ENCODE data around the gene WFDC2.

The WFDC2 gene

DNA sequence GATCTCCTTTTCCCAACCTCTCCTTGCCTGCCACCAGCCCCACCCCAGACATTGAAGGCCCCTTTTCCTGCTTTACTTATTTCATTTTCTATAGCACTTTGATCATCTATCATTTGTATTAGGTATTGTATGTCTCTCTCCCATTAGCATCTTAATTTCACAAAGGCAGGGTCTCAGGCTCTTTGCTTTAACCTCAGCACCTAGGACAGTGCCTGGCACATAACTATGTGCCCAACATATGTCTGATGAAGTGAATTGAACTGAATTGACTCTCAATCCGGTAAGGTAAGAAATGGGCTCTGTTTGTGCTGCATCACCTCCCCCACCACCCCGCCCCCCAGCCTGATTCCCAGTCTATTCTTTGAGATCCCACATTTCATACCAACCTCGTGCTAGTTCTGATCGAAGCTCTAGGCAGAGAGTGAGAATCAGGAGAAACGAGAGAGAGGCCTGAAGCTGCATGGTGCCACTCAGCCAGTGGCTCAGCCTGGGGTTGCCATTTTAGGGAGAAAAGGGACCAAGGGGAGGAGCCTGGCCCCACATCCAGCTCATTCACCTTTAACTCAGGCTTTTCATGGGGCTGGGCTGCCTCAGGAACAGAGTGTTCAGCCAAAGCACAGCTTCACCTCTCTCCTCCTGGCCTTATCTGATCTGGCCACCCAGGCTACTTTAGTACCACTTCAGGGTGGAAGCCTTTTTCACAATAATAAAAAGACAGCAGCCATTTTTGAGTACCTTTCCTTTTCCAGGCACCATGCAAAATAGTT, 45.8 kb downstream of the WFDC2 start, which contains the start of gene SPINT3:
Gene SPINT3, minus strand, starts transcription at position 476 of the 767 bp plus-strand sequence. Its CDS starts 14 bp downstream, at position 462.
- Histone ChIP-seq H3K36me3 (ENCODE audit: control insufficient read depth in 4 of 4, insufficient read depth in 4 of 4, low read length in 3 of 4) (no peaks in the 10 kb centered on the region), H3K4me3 (ENCODE audit: control insufficient read depth in 1 of 7, extremely low read depth in 1 of 7, insufficient read depth in 4 of 7, low read depth in 2 of 7, low read length in 6 of 7) (no peak within 1 kb of the TSS), H3K27ac (ENCODE audit: insufficient read depth in 1 of 2, low read depth in 1 of 2, low read length in 2 of 2, poor library complexity in 1 of 2, severe bottlenecking in 2 of 2) (no peak within 1 kb of the TSS), H3K4me1 (ENCODE audit: control extremely low read depth in 1 of 4, control insufficient read depth in 4 of 4, insufficient read depth in 4 of 4, low read length in 3 of 4) (no peaks in the 10 kb centered on the region), H3K9me3 (ENCODE audit: control extremely low read depth in 1 of 5, control insufficient read depth in 4 of 5, insufficient read depth in 2 of 5, low read depth in 1 of 5, low read length in 4 of 5) (no peaks in the 10 kb centered on the region), H3K27me3 (replicated peaks in 2 of 5; ENCODE audit: control insufficient read depth in 4 of 5, insufficient read depth in 5 of 5, low read length in 4 of 5) (peaks cover 3 to 13% (median 3%) of the 10 kb centered on the region in 5 experiments)
- WGBS (ENCODE audit: insufficient coverage) = 73% methylated on average over 5 of the region's 5 CpGs
- DNase-seq = no peak
- CTCF ChIA-PET = no interaction called here
- POLR2A ChIA-PET = no interaction called here

DNA sequence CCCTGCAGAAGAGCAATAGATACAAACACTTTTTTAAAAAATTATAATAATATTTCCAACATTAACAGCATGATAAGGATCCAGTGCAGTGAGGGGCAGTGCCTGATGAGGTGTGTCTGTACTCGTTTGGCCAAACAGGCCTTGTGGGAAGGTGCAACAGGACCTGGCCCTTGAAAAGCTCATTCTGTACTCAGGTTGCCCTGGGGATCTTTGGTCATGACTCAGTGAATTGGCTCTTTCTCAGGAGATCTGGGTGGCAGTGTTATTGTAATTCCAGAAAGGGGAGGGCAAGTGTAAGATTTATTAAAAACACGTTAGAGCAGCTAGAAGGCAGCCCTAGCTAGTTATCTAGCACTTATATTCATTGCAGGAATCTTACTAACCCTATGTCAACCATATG, 48.7 kb downstream of the WFDC2 start:
- Histone ChIP-seq H3K9me3 (ENCODE audit: control extremely low read depth in 1 of 5, control insufficient read depth in 4 of 5, insufficient read depth in 2 of 5, low read depth in 1 of 5, low read length in 4 of 5) (no peaks in the 10 kb centered on the region), H3K27me3 (replicated peaks in 2 of 5; ENCODE audit: control insufficient read depth in 4 of 5, insufficient read depth in 5 of 5, low read length in 4 of 5) (peaks cover 0 to 12% (median 11%) of the 10 kb centered on the region in 5 experiments), H3K4me3 (ENCODE audit: control insufficient read depth in 1 of 7, extremely low read depth in 1 of 7, insufficient read depth in 4 of 7, low read depth in 2 of 7, low read length in 6 of 7) (no peak overlapping the region), H3K36me3 (ENCODE audit: control insufficient read depth in 4 of 4, insufficient read depth in 4 of 4, low read length in 3 of 4) (no peaks in the 10 kb centered on the region), H3K4me1 (ENCODE audit: control extremely low read depth in 1 of 4, control insufficient read depth in 4 of 4, insufficient read depth in 4 of 4, low read length in 3 of 4) (no peaks in the 10 kb centered on the region), H3K27ac (ENCODE audit: insufficient read depth in 1 of 2, low read depth in 1 of 2, low read length in 2 of 2, poor library complexity in 1 of 2, severe bottlenecking in 2 of 2) (no peak overlapping the region)
- no CpG with 5 or more reads among the region's 2 CpGs for WGBS (ENCODE audit: insufficient coverage)
- POLR2A ChIA-PET = interaction anchor here (0.6 kb wide), 1 partner anchor 197 kb away, joined by 3 read pairs; no protein-coding TSS in a partner anchor
- DNase-seq = no peak
- CTCF ChIA-PET = interaction anchor here (1.1 kb wide), 1 partner anchor 20 kb away, joined by 3 read pairs; no protein-coding TSS in a partner anchor

DNA sequence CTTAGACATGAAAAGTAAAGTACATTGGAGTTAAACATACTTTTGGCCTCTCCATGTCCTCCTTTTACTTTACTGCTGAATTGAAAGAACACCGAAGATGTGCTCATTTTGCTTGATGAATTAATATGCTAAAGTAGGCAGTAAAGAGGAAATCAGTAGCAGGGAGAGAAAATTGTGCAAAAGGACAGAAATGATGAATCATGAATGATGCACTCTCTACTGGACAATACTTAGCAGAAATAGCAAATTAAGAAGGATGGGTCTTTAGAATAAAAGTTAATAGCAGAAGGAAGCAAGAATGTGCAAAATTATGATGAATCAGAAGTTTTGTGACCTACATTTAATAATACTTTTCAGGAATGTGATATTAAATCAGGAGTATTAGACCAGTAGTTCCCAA, 54.3 kb downstream of the WFDC2 start:
- H3K9me3 ChIP-seq (ENCODE audit: control extremely low read depth in 1 of 5, control insufficient read depth in 4 of 5, insufficient read depth in 2 of 5, low read depth in 1 of 5, low read length in 4 of 5) = no peaks in the 10 kb centered on the region
- CTCF ChIA-PET = no interaction called here
- no peaks in the 10 kb centered on the region for H3K4me1 ChIP-seq (ENCODE audit: control extremely low read depth in 1 of 4, control insufficient read depth in 4 of 4, insufficient read depth in 4 of 4, low read length in 3 of 4)
- 83% methylated on average over 1 of the region's 1 CpG for WGBS (ENCODE audit: insufficient coverage)
- H3K27ac ChIP-seq (ENCODE audit: insufficient read depth in 1 of 2, low read depth in 1 of 2, low read length in 2 of 2, poor library complexity in 1 of 2, severe bottlenecking in 2 of 2) = no peak overlapping the region
- peaks cover 6 to 26% (median 15%) of the 10 kb centered on the region in 5 experiments for H3K27me3 ChIP-seq (replicated peaks in 2 of 5; ENCODE audit: control insufficient read depth in 4 of 5, insufficient read depth in 5 of 5, low read length in 4 of 5)
- no peaks in the 10 kb centered on the region for H3K36me3 ChIP-seq (ENCODE audit: control insufficient read depth in 4 of 4, insufficient read depth in 4 of 4, low read length in 3 of 4)
- POLR2A ChIA-PET = no interaction called here
- no peak for DNase-seq
- H3K4me3 ChIP-seq (ENCODE audit: control insufficient read depth in 1 of 7, extremely low read depth in 1 of 7, insufficient read depth in 4 of 7, low read depth in 2 of 7, low read length in 6 of 7) = no peak overlapping the region

DNA sequence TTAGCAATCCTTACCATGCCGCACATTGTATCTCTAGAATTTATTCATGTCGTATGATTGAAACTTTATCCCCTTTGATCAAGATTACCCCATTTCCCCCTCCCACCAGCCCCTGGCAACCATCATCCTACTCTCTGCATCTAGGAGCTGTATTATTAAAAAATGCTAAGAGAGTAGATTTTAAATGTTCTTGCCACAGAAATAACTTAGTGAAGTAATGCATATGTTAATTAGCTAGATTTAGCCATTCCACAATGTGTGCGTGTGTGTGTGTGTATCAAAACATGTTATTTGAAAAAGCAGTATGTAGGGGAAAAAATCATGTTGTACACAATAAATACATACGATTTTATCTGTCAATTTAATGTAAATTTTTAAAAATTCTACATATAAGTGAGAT, 57.7 kb downstream of the WFDC2 start:
- Histone ChIP-seq H3K4me1 (ENCODE audit: control extremely low read depth in 1 of 4, control insufficient read depth in 4 of 4, insufficient read depth in 4 of 4, low read length in 3 of 4) (no peaks in the 10 kb centered on the region), H3K36me3 (ENCODE audit: control insufficient read depth in 4 of 4, insufficient read depth in 4 of 4, low read length in 3 of 4) (no peaks in the 10 kb centered on the region), H3K9me3 (ENCODE audit: control extremely low read depth in 1 of 5, control insufficient read depth in 4 of 5, insufficient read depth in 2 of 5, low read depth in 1 of 5, low read length in 4 of 5) (no peaks in the 10 kb centered on the region), H3K27ac (ENCODE audit: insufficient read depth in 1 of 2, low read depth in 1 of 2, low read length in 2 of 2, poor library complexity in 1 of 2, severe bottlenecking in 2 of 2) (no peak overlapping the region), H3K4me3 (ENCODE audit: control insufficient read depth in 1 of 7, extremely low read depth in 1 of 7, insufficient read depth in 4 of 7, low read depth in 2 of 7, low read length in 6 of 7) (no peak overlapping the region), H3K27me3 (replicated peaks in 2 of 5; ENCODE audit: control insufficient read depth in 4 of 5, insufficient read depth in 5 of 5, low read length in 4 of 5) (peaks cover 6 to 26% (median 11%) of the 10 kb centered on the region in 5 experiments)
- POLR2A ChIA-PET = interaction anchor here (0.7 kb wide), 1 partner anchor 181 kb away, joined by 7 read pairs; no protein-coding TSS in a partner anchor
- CTCF ChIA-PET = no interaction called here
- WGBS (ENCODE audit: insufficient coverage) = no CpG with 5 or more reads among the region's 4 CpGs
- no peak for DNase-seq

Measured in common myeloid progenitor, CD34-positive (primary cell).